K562 (cell line): ENCODE measurements around the gene DCN. TPM values are rescaled to one million over a fixed set of nuclear protein-coding genes. Genes with fewer than 3 reads are reported as not detected.

Source experiments
- ATAC-seq: fragments of 200-7000 bp; cut with Tn5 transposase; 3 replicates; pipeline ENCODE4 v1.9.1; 2020; ENCODE audit warnings: moderate library complexity
- BruUV-seq: library from RNA; stranded (reverse); fragments of 400-500 nt; replicated peaks from 2 replicates; lab custom pipeline; 2021; lab: Mats Ljungman, UMichigan
- CTCF ChIA-PET: fragments of 300-600 bp; formaldehyde crosslinking; extraction: SDS; loops from one replicate; lab custom pipeline; 2021; ENCODE audit warnings: low intra/inter-chr PET ratio; lab: Yijun Ruan, JAX
- POLR2A ChIA-PET: fragments of 300-600, 350-650 bp; sonication (Branson Sonifier 250); formaldehyde crosslinking; extraction: SDS; loops from one replicate; lab custom pipeline; 2021; ENCODE audit warnings: antibody characterized with exemption, inconsistent platforms; lab: Yijun Ruan, JAX
- DNase-seq, 4 experiments: peaks; one replicate each; pipeline versions ENCODE4 v3.0.0 to v3.0.0-alpha.2; 2011 to 2018; ENCODE audit warnings: low spot score in 3 of 4, mixed read lengths in 3 of 4; ENCODE audit errors: extremely low read depth in 1 of 4
- FAIRE-seq: peaks from 2 replicates; lab custom pipeline; 2011; peaks lifted over from hg19 to GRCh38; lab: Jason Lieb, UNC
- H2AFZ ChIP-seq: 2 replicates; pipeline ENCODE4 v1.6.0; 2011; ENCODE audit warnings: low read depth, low read length, control low read depth, inconsistent platforms
- H3K27ac ChIP-seq: fragments of 200-600 bp; 3 replicates; pipeline ENCODE4 v1.8.0; 2011; ENCODE audit warnings: low read depth, mild to moderate bottlenecking, control low read depth, inconsistent platforms, low read length, moderate library complexity, mixed read lengths; ENCODE audit errors: extremely low read depth
- H3K27me3 ChIP-seq, 2 experiments: fragments of 300-600 bp in 1 of 2; 2 replicates in 1 of 2; 3 replicates in 1 of 2; pipeline versions ENCODE4 v1.6.0 to v1.8.0; 2011; ENCODE audit warnings: inconsistent platforms in 2 of 2, low read length in 2 of 2, mild to moderate bottlenecking in 1 of 2, mixed read lengths in 1 of 2, moderate library complexity in 1 of 2; ENCODE audit not compliant: control insufficient read depth in 2 of 2, insufficient read depth in 2 of 2
- H3K36me3 ChIP-seq: fragments of 300-600 bp; 3 replicates; pipeline ENCODE4 v1.8.0; 2011; ENCODE audit warnings: mild to moderate bottlenecking, low read length, inconsistent platforms; ENCODE audit not compliant: control insufficient read depth, insufficient read depth
- H3K4me1 ChIP-seq, 2 experiments: fragments of 200-600 bp in 1 of 2; replicated peaks in 1 of 2; 2 replicates in 1 of 2; 3 replicates in 1 of 2; pipeline versions ENCODE4 v1.5.1 to v1.8.0; 2011; ENCODE audit warnings: inconsistent platforms in 2 of 2, low read length in 2 of 2, mild to moderate bottlenecking in 1 of 2, mixed read lengths in 1 of 2, moderate library complexity in 1 of 2; ENCODE audit not compliant: control insufficient read depth in 2 of 2, insufficient read depth in 2 of 2
- H3K4me2 ChIP-seq: 2 replicates; pipeline ENCODE4 v1.6.1; 2011; ENCODE audit warnings: low read length, control low read depth, inconsistent platforms, mixed read lengths; ENCODE audit not compliant: insufficient read depth
- H3K4me3 ChIP-seq: fragments of 200-600 bp; sonication (generic), shearing (Covaris generic); 2 replicates; pipeline ENCODE4 v1.5.1; 2016; ENCODE audit warnings: control low read depth, inconsistent platforms
- H3K79me2 ChIP-seq: fragments of 200-600 bp; 3 replicates; pipeline ENCODE4 v1.8.0; 2011; ENCODE audit warnings: low read length, inconsistent platforms; ENCODE audit not compliant: control insufficient read depth, insufficient read depth
- H3K9ac ChIP-seq, 2 experiments: 2 replicates each; pipeline versions ENCODE4 v1.6.0 to v1.6.1; 2011; ENCODE audit warnings: low read depth in 2 of 2, low read length in 2 of 2, control low read depth in 1 of 2, inconsistent platforms in 1 of 2, mild to moderate bottlenecking in 1 of 2, mixed read lengths in 1 of 2; ENCODE audit not compliant: insufficient read depth in 1 of 2
- H3K9me1 ChIP-seq: one replicate; pipeline ENCODE4 v1.6.0; 2011; ENCODE audit warnings: inconsistent platforms, mild to moderate bottlenecking, low read length, moderate library complexity; ENCODE audit not compliant: control insufficient read depth, insufficient read depth
- H3K9me3 ChIP-seq: replicated peaks from 2 replicates; pipeline ENCODE4 v1.5.1; 2011; ENCODE audit warnings: low read depth, low read length, inconsistent platforms; ENCODE audit not compliant: control insufficient read depth, insufficient read depth
- H4K20me1 ChIP-seq: replicated peaks from 2 replicates; pipeline ENCODE4 v1.6.1; 2011; ENCODE audit warnings: low read length, inconsistent platforms, mixed read lengths; ENCODE audit not compliant: control insufficient read depth, insufficient read depth
- CXXC5 ChIP-seq: fragments of 250-450 bp; sonication (Bioruptor Pico); IDR thresholded peaks from 2 replicates; pipeline ENCODE4 v1.8.0; 2022; ENCODE audit warnings: inconsistent platforms, mild to moderate bottlenecking, moderate library complexity
- HDAC2 ChIP-seq: fragments of 450-650 bp; IDR thresholded peaks from 2 replicates; pipeline ENCODE4 v1.6.1; 2016; ENCODE audit warnings: mild to moderate bottlenecking
- MED1 ChIP-seq: sonication (generic); formaldehyde crosslinking; IDR thresholded peaks from 2 replicates; pipeline ENCODE4 v1.8.1; 2023; ENCODE audit warnings: missing genetic modification reagents, borderline replicate concordance
- RFX5 ChIP-seq: IDR thresholded peaks from 2 replicates; pipeline ENCODE4 v1.6.1; 2011; ENCODE audit warnings: low read depth, mild to moderate bottlenecking, improper control_type of control experiment, low read length
- SREBF2 ChIP-seq: sonication (generic); formaldehyde crosslinking; IDR thresholded peaks from 2 replicates; pipeline ENCODE4 v1.4.0; 2020; ENCODE audit warnings: mild to moderate bottlenecking, missing genetic modification reagents
- ZBTB12 ChIP-seq: fragments of 250-450 bp; sonication (Bioruptor Pico); IDR thresholded peaks from 2 replicates; pipeline ENCODE4 v1.4.0; 2020
- ZNF512 ChIP-seq: IDR thresholded peaks from 2 replicates; pipeline ENCODE4 v1.6.1; 2016; ENCODE audit warnings: missing genetic modification characterization, missing compliant biosample characterization
- WGBS: fragments of 100-300 bp; shearing (Covaris generic); methylation state at CpG from one replicate; pipeline ENCODE4 v1.1.6; 2016; ENCODE audit warnings: low coverage, mixed read lengths; ENCODE audit not compliant: insufficient coverage; ENCODE audit errors: missing lambda C conversion rate; 5-methylcytosine and 5-hydroxymethylcytosine counted together
- in situ Hi-C: fragments of 300-500 bp; cut with MboI; formaldehyde crosslinking; loops from 4 replicates; pipeline ENCODE4 v1.15.0; 2018; ENCODE audit warnings: inconsistent platforms, mixed read lengths
- intact Hi-C: fragments of 100-400 bp; cut with micrococcal nuclease; formaldehyde crosslinking; loops from 2 replicates; pipeline ENCODE4 v1.14.2; 2022
- polyA plus RNA-seq, 8 experiments: library from polyadenylated mRNA; depleted of rRNA in 4 of 8; stranded (reverse) in 5 of 8; unstranded in 3 of 8; fragments of >200 nt; fragmentation: Nextera tagmentation in 2 of 8; fragmentation: Illumina TruSeq in 1 of 8; extraction: Ambion mirVana in 2 of 8; extraction: Trizol in 1 of 8; gene quantifications; 2 replicates each; pipeline versions ENCODE4 v1.2.1 to v1.2.3, GENCODE V29; 2011 to 2014; ENCODE audit warnings: inconsistent platforms in 1 of 8, missing spikeins in 1 of 8
- total RNA-seq, 7 experiments: library from RNA; depleted of rRNA in 6 of 7; stranded (reverse); fragments of >200 nt in 6 of 7; fragmentation: Illumina TruSeq in 2 of 7; extraction: Trizol in 2 of 7; gene quantifications; 2 replicates each; pipeline versions ENCODE4 v1.2.1 to v1.2.3, GENCODE V29; 2011 to 2021; ENCODE audit warnings: low replicate concordance in 1 of 7

DCN gene
- total and polyA plus RNA-seq, 9 of the 15 experiments (the other 6 are each of a cell fraction or from before 2014, with no cell fraction given): 0.08 to 2.4 (median 0.31) TPM; not detected in 1

GRCh38 chr12:91179966-91180561 is 2.6 kb downstream of the DCN start:
- Histone ChIP-seq H3K9me3 (no peaks in the 10 kb centered on the region), H3K4me1 (no peaks in the 10 kb centered on the region), H3K36me3 (no peaks in the 10 kb centered on the region), H3K27me3 (no peaks in the 10 kb centered on the region), H3K9me1 (no peaks in the 10 kb centered on the region)
- POLR2A ChIA-PET: no interaction called here
- no TSS peak for BruUV-seq
- TF ChIP-seq MED1 (CRISPR knock-in tag) (no peak), HDAC2 (no peak), SREBF2 (CRISPR knock-in tag) (no peak), ZNF512 (tag) (peak; percentile 63; the same call in 1 of the 2 replicates), ZBTB12 (CRISPR knock-in tag) (no peak), RFX5 (no peak), CXXC5 (CRISPR knock-in tag) (no peak)
- TF ChIP-seq, all 486 proteins: peak for 1
- WGBS: 2% methylated on average over 5 of the region's 5 CpGs
- Histone ChIP-seq H3K4me2 (no peak overlapping the region), H4K20me1 (no peaks in the 10 kb centered on the region), H2AFZ (no peak overlapping the region), H3K27ac (no peak overlapping the region), H3K9ac (no peak overlapping the region), H3K79me2 (no peaks in the 10 kb centered on the region), H3K4me3 (no peak overlapping the region)
- DNase-seq: no peak
- CTCF ChIA-PET: no interaction called here
- ATAC-seq: no peak
- in situ Hi-C loops (no loop called here), intact Hi-C loops (loop anchor here (2.0 kb wide), 1 partner anchor 147 kb away; no protein-coding TSS in a partner anchor)
- FAIRE-seq: no peak
